Caki2 (cell line): ENCODE measurements around the gene BDH1. TPM values are rescaled to one million over a fixed set of nuclear protein-coding genes. Genes with fewer than 3 reads are reported as not detected.

Source experiments
- DNase-seq: peaks from one replicate; pipeline ENCODE4 v3.0.0-alpha.2; 2015; ENCODE audit warnings: low read depth
- in situ Hi-C: cut with HindIII; loops from 2 replicates; pipeline ENCODE4 v1.10.0; 2016; ENCODE audit warnings: low sequenced_read_pairs, low pct_unique_long_range_greater_than_20kb, mixed read lengths
- total RNA-seq: library from RNA; depleted of rRNA; stranded (reverse); fragments of >200 nt; shearing (Covaris generic); gene quantifications from 2 replicates; pipeline ENCODE4 v1.2.3, GENCODE V29; 2014; ENCODE audit warnings: low replicate concordance

BDH1 gene
- total RNA-seq, 1 experiment from 2014 or later, result 0.34 TPM

- in situ Hi-C loops, result no loop called here
- DNase-seq, result no peak
These were observed 41.6 kb downstream of the BDH1 start for GRCh38 chr3:197513953-197514785.

GRCh38 chr3:197512691-197513571 is 42.8 kb downstream of the BDH1 start:
- in situ Hi-C loops, result no loop called here
- no peak for DNase-seq

GRCh38 chr3:197511853-197512635 is 43.7 kb downstream of the BDH1 start:
- in situ Hi-C loops, result no loop called here
- DNase-seq, result no peak

- peak; percentile 44 for DNase-seq
- in situ Hi-C loops, result no loop called here
These were observed 44.6 kb downstream of the BDH1 start for GRCh38 chr3:197511130-197511529.

GRCh38 chr3:197510642-197511018 is 45.1 kb downstream of the BDH1 start:
- DNase-seq, result no peak
- in situ Hi-C loops, result no loop called here

GRCh38 chr3:197508924-197509775 is 46.6 kb downstream of the BDH1 start:
- in situ Hi-C loops, result no loop called here
- no peak for DNase-seq

GRCh38 chr3:197508461-197508860 is 47.3 kb downstream of the BDH1 start:
- DNase-seq, result no peak
- in situ Hi-C loops, result no loop called here

GRCh38 chr3:197508051-197508451 is 47.7 kb downstream of the BDH1 start:
- DNase-seq, result no peak
- in situ Hi-C loops, result no loop called here

- no peak for DNase-seq
- in situ Hi-C loops, result no loop called here
These were observed 48.2 kb downstream of the BDH1 start for GRCh38 chr3:197507541-197507940.

- in situ Hi-C loops, result no loop called here
- DNase-seq, result no peak
These were observed 48.7 kb downstream of the BDH1 start for GRCh38 chr3:197507081-197507480.

- DNase-seq, result no peak
- in situ Hi-C loops, result no loop called here
These were observed 49.8 kb downstream of the BDH1 start for GRCh38 chr3:197505796-197506548.

GRCh38 chr3:197504641-197505121 is 51.1 kb downstream of the BDH1 start:
- in situ Hi-C loops, result no loop called here
- no peak for DNase-seq

- DNase-seq, result no peak
- in situ Hi-C loops, result no loop called here
These were observed 51.5 kb downstream of the BDH1 start for GRCh38 chr3:197504229-197504628.

GRCh38 chr3:197503652-197504051 is 52.1 kb downstream of the BDH1 start:
- no peak for DNase-seq
- in situ Hi-C loops, result no loop called here

GRCh38 chr3:197501879-197502620 is 53.7 kb downstream of the BDH1 start:
- DNase-seq, result peak; percentile 47

GRCh38 chr3:197501496-197501878 is 54.3 kb downstream of the BDH1 start:
- DNase-seq, result no peak
- in situ Hi-C loops, result no loop called here

More at GRCh38 chr3:197501879-197502620, 53.7 kb downstream of the BDH1 start:
- in situ Hi-C loops, result no loop called here
